Lower leg skin (tissue), 3 donors: ENCODE measurements around the gene CLASP1.

Source experiments
- POLR2A ChIP-seq, 2 donors: fragments of 450-650 bp; IDR thresholded peaks; one replicate each; pipeline ENCODE4 v1.6.1; 2016 to 2017; ENCODE audit warnings: antibody characterized with exemption in 2 of 2, mild to moderate bottlenecking in 1 of 2, moderate library complexity in 1 of 2
- TF ChIP-seq, protein P1 (sequence below), 3 donors: fragments of 450-650 bp; IDR thresholded peaks; one replicate each; pipeline ENCODE4 v1.5.1; 2016; ENCODE audit warnings: antibody characterized with exemption in 3 of 3, mild to moderate bottlenecking in 3 of 3, moderate library complexity in 2 of 3

DNA sequence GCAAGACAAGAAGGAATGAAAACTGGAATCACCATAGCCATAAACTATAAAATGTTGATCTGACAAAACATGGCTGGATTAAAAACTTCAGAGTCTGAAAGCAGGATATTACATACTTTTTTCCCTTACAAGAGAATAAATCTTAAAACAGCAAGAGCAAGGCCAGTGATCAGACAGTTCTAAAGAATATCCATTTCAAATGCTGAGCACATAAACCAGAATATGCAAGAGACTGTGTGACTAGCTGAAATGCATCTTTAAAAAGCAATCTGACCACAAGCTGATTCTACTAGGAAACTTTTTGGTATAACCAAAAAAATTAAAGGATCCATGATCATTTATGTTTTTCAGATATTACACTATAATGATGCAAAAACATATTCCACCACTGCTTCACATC is 239.3 kb downstream of the CLASP1 start:
- TF ChIP-seq, protein P1, sequence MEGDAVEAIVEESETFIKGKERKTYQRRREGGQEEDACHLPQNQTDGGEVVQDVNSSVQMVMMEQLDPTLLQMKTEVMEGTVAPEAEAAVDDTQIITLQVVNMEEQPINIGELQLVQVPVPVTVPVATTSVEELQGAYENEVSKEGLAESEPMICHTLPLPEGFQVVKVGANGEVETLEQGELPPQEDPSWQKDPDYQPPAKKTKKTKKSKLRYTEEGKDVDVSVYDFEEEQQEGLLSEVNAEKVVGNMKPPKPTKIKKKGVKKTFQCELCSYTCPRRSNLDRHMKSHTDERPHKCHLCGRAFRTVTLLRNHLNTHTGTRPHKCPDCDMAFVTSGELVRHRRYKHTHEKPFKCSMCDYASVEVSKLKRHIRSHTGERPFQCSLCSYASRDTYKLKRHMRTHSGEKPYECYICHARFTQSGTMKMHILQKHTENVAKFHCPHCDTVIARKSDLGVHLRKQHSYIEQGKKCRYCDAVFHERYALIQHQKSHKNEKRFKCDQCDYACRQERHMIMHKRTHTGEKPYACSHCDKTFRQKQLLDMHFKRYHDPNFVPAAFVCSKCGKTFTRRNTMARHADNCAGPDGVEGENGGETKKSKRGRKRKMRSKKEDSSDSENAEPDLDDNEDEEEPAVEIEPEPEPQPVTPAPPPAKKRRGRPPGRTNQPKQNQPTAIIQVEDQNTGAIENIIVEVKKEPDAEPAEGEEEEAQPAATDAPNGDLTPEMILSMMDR (IDR thresholded peaks at IDR 0.05): no peak
- TF ChIP-seq POLR2A (IDR thresholded peaks at IDR 0.05): no peak
